WI38 (cell line): ENCODE measurements around the gene FAM210A.

ENCODE experiments used
- H3K4me3 ChIP-seq: 2 replicates; pipeline ENCODE4 v1.5.1; 2011; ENCODE audit warnings: low read depth, mild to moderate bottlenecking, control low read depth, low read length
- CTCF ChIP-seq: IDR thresholded peaks from 2 replicates; pipeline ENCODE4 v1.5.1; 2012; ENCODE audit warnings: low read depth, mild to moderate bottlenecking, control low read depth, low read length

Gene FAM210A

GRCh38 chr18:13620206-13620672, 106.1 kb downstream of the FAM210A start:
- no peak overlapping the region for H3K4me3 ChIP-seq
- TF ChIP-seq CTCF = no peak

- H3K4me3 ChIP-seq = no peak overlapping the region
- TF ChIP-seq CTCF = no peak
Observed at GRCh38 chr18:13619505-13620205, 106.7 kb downstream of the FAM210A start.

- H3K4me3 ChIP-seq = no peak overlapping the region
- no peak for TF ChIP-seq CTCF
Observed at GRCh38 chr18:13618760-13619438, 107.5 kb downstream of the FAM210A start.

GRCh38 chr18:13617826-13618515, 108.4 kb downstream of the FAM210A start:
- no peak for TF ChIP-seq CTCF

GRCh38 chr18:13616525-13617035, 109.8 kb downstream of the FAM210A start:
- H3K4me3 ChIP-seq = no peak overlapping the region
- no peak for TF ChIP-seq CTCF

More at GRCh38 chr18:13617826-13618515, 108.4 kb downstream of the FAM210A start:
- H3K4me3 ChIP-seq = no peak overlapping the region

- H3K4me3 ChIP-seq = no peak overlapping the region
- no peak for TF ChIP-seq CTCF
Observed at GRCh38 chr18:13616041-13616440, 110.3 kb downstream of the FAM210A start.

GRCh38 chr18:13615432-13615861, 110.9 kb downstream of the FAM210A start:
- TF ChIP-seq CTCF = no peak
- no peak overlapping the region for H3K4me3 ChIP-seq
